Measurements from ENCODE around the gene SNRK. TPM values are rescaled to one million over a fixed set of nuclear protein-coding genes. Genes with fewer than 3 reads are reported as not detected.

The SNRK gene
- total RNA-seq, 1 experiment from 2014 or later: 12.0 TPM

DNA sequence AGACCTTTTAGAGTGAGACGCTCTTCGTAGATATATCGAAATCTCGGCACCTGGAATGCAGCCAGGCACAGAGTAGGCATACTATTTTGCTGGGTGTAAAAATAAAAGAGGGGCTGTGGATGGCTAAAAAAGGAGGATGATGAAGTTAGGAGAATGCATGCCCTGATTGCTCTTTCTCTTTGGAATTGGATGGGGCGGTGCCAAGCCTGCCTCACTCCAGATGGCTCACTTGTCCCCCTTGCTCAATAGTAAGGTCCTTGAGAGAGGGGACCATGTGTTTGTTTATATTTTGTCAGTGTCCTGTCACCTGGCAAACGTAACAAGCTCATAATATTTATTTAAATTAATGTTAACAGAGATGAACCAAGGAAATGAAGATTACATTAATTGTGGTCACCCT, 33.0 kb downstream of the SNRK start:
- TF ChIP-seq CTCF (conservative IDR thresholded peaks at IDR 0.05): no peak
- Histone ChIP-seq H4K91ac (ENCODE audit: insufficient read length, low read depth, low read length) (no peak overlapping the region), H3K4ac (ENCODE audit: low read depth, low read length) (no peak overlapping the region), H3K23ac (ENCODE audit: insufficient read length, low read depth, low read length) (no peak overlapping the region), H3K18ac (ENCODE audit: insufficient read length, low read depth, low read length) (no peak overlapping the region), H2AFZ (ENCODE audit: low read length) (no peak overlapping the region), H3K23me2 (ENCODE audit: insufficient read length, low read depth, low read length, poor library complexity, severe bottlenecking) (no peaks in the 10 kb centered on the region), H3K9me3 (ENCODE audit: control insufficient read depth, low read depth, low read length) (no peaks in the 10 kb centered on the region), H2BK20ac (ENCODE audit: low read depth, low read length, poor library complexity, severe bottlenecking) (no peak overlapping the region), H2AK5ac (ENCODE audit: insufficient read length, low read length) (no peak overlapping the region), H4K20me1 (ENCODE audit: control insufficient read depth, insufficient read depth, insufficient read length) (no peaks in the 10 kb centered on the region), H4K5ac (ENCODE audit: insufficient read length, low read depth, low read length) (no peak overlapping the region), H2BK15ac (ENCODE audit: low read depth, low read length) (no peak overlapping the region), H4K8ac (replicated peaks; ENCODE audit: insufficient read length, low read depth, low read length) (no peak overlapping the region), H3K79me2 (ENCODE audit: insufficient read depth, low read length) (no peaks in the 10 kb centered on the region), H2BK12ac (ENCODE audit: insufficient read length, low read depth, low read length) (no peak overlapping the region), H3T11ph (ENCODE audit: low read length) (no peak overlapping the region), H3K56ac (ENCODE audit: insufficient read length, low read depth, low read length) (no peak overlapping the region), H3K4me2 (ENCODE audit: insufficient read depth, insufficient read length, low read length) (no peak overlapping the region), H2BK5ac (ENCODE audit: insufficient read length, low read length) (no peak overlapping the region), H3K9ac (ENCODE audit: extremely low read depth, insufficient read length, low read length) (no peak overlapping the region), H2BK120ac (ENCODE audit: low read depth, low read length, poor library complexity, severe bottlenecking) (no peak overlapping the region), H3K27ac (ENCODE audit: insufficient read length, low read depth, low read length) (no peak overlapping the region), H3K4me1 (ENCODE audit: insufficient read depth, low read length) (no peaks in the 10 kb centered on the region; the same call in 1 of the 2 replicates), H3K27me3 (ENCODE audit: insufficient read depth, low read length) (no peaks in the 10 kb centered on the region), H3K14ac (ENCODE audit: insufficient read depth, low read length) (no peak overlapping the region), H3K79me1 (ENCODE audit: insufficient read depth, low read depth, low read length, poor library complexity, severe bottlenecking) (peaks cover 2% of the 10 kb centered on the region)
- Mint-ChIP-seq H3K9me3 (no peaks in the 10 kb centered on the region; a peak in 1 of 5 replicates), H3K36me3 (ENCODE audit: insufficient read depth in 1 of 3, low read depth in 3 of 3) (peaks cover 0 to 5% (median 4%) of the 10 kb centered on the region in 3 experiments; a peak in 4 of 7 replicates), H3K27ac (peak overlapping the region in 1 of 3 experiments; percentile 23; a peak in 1 of 7 replicates), H3K27me3 (ENCODE audit: low read depth) (no peaks in the 10 kb centered on the region), H3K4me1 (peaks cover 28 to 31% of the 10 kb centered on the region in 2 experiments), H3K4me3 (no peak overlapping the region)
- no peak for DNase-seq
- no CpG with 5 or more reads among the region's 6 CpGs for WGBS (ENCODE audit: extremely low coverage, insufficient read length, low lambda C conversion rate)
